HFF-Myc (cell line): ENCODE measurements around the gene SEMA5A.

Experiments
- DNase-seq: peaks from one replicate; pipeline ENCODE4 v3.0.0-alpha.2; 2011; ENCODE audit warnings: low read depth; ENCODE audit errors: extremely low read depth
- H3K4me3 ChIP-seq: replicated peaks from 2 replicates; pipeline ENCODE4 v1.5.1; 2011; ENCODE audit warnings: low read depth, mild to moderate bottlenecking, control low read depth, low read length
- CTCF ChIP-seq: IDR thresholded peaks from 2 replicates; pipeline ENCODE4 v1.5.1; 2012; ENCODE audit warnings: mild to moderate bottlenecking, low read depth, low read length, control low read depth; ENCODE audit errors: missing control alignments

SEMA5A gene

GRCh38 chr5:9429691-9430215 lies 116.1 kb downstream of the SEMA5A start:
- DNase-seq: no peak
- H3K4me3 ChIP-seq: no peak overlapping the region
- no peak for TF ChIP-seq CTCF

- H3K4me3 ChIP-seq: no peak overlapping the region
- DNase-seq: no peak
- TF ChIP-seq CTCF: no peak
Observed at GRCh38 chr5:9428272-9428671, 117.6 kb downstream of the SEMA5A start.

GRCh38 chr5:9425710-9426109 lies 120.2 kb downstream of the SEMA5A start:
- no peak overlapping the region for H3K4me3 ChIP-seq
- no peak for TF ChIP-seq CTCF
- no peak for DNase-seq

GRCh38 chr5:9423571-9423970 lies 122.3 kb downstream of the SEMA5A start:
- TF ChIP-seq CTCF: no peak
- no peak overlapping the region for H3K4me3 ChIP-seq
- DNase-seq: no peak

- no peak for TF ChIP-seq CTCF
- H3K4me3 ChIP-seq: no peak overlapping the region
- no peak for DNase-seq
Observed at GRCh38 chr5:9421884-9422283, 124.0 kb downstream of the SEMA5A start.

- no peak for TF ChIP-seq CTCF
- H3K4me3 ChIP-seq: no peak overlapping the region
- DNase-seq: no peak
Observed at GRCh38 chr5:9419794-9420193, 126.1 kb downstream of the SEMA5A start.

- TF ChIP-seq CTCF: no peak
- DNase-seq: no peak
- no peak overlapping the region for H3K4me3 ChIP-seq
Observed at GRCh38 chr5:9415566-9415965, 130.3 kb downstream of the SEMA5A start.
